HepG2 (cell line): ENCODE results near the gene APOC3. TPM values are rescaled to one million over a fixed set of nuclear protein-coding genes. Genes with fewer than 3 reads are reported as not detected.

Experiments used
- ARID3A ChIP-seq: IDR thresholded peaks from 2 replicates; pipeline ENCODE4 v1.6.1; 2012; ENCODE audit warnings: low read depth, low read length, improper control_type of control experiment
- ASH2L ChIP-seq: fragments of 300-600, 200-600 bp; sonication (generic); IDR thresholded peaks from 2 replicates; pipeline ENCODE4 v1.7.0; 2017; ENCODE audit warnings: low read depth, mild to moderate bottlenecking, moderate library complexity, mixed read lengths, low read length; ENCODE audit not compliant: insufficient read length
- HNF4G ChIP-seq, 2 experiments: sonication (generic) in 1 of 2; formaldehyde crosslinking in 1 of 2; IDR thresholded peaks; 2 replicates each; pipeline versions ENCODE4 v1.4.0 to v1.6.1; 2011 to 2020; ENCODE audit warnings: borderline replicate concordance in 2 of 2, low read depth in 2 of 2, mild to moderate bottlenecking in 2 of 2, low read length in 1 of 2, missing genetic modification reagents in 1 of 2, moderate library complexity in 1 of 2
- NFKBIZ ChIP-seq: IDR thresholded peaks from 2 replicates; pipeline ENCODE4 v1.6.1; 2018; ENCODE audit warnings: missing genetic modification reagents, missing compliant biosample characterization
- RNF2 ChIP-seq: fragments of 450-650 bp; conservative IDR thresholded peaks from 2 replicates; pipeline ENCODE4 v1.6.1; 2016; ENCODE audit warnings: low read depth
- TBL1XR1 ChIP-seq: fragments of 150-350 bp; IDR thresholded peaks from 2 replicates; pipeline ENCODE4 v1.6.1; 2014; ENCODE audit warnings: borderline replicate concordance, low read length; ENCODE audit not compliant: partially characterized antibody
- THYN1 ChIP-seq: sonication (generic); formaldehyde crosslinking; IDR thresholded peaks from 2 replicates; pipeline ENCODE4 v1.8.1; 2023; ENCODE audit warnings: low read depth, mild to moderate bottlenecking, moderate library complexity, missing genetic modification reagents, borderline replicate concordance
- ZBTB14 ChIP-seq: sonication (generic); formaldehyde crosslinking; IDR thresholded peaks from 2 replicates; pipeline ENCODE4 v1.4.0; 2020; ENCODE audit warnings: missing genetic modification reagents
- ZBTB42 ChIP-seq: sonication (generic); formaldehyde crosslinking; IDR thresholded peaks from 2 replicates; pipeline ENCODE4 v1.5.0; 2020; ENCODE audit warnings: mild to moderate bottlenecking, missing genetic modification reagents
- ZFP82 ChIP-seq: sonication (generic); formaldehyde crosslinking; IDR thresholded peaks from 2 replicates; pipeline ENCODE4 v1.5.1; 2020; ENCODE audit warnings: mild to moderate bottlenecking, missing genetic modification reagents, borderline replicate concordance
- ZNF44 ChIP-seq: sonication (generic); formaldehyde crosslinking; IDR thresholded peaks from 2 replicates; pipeline ENCODE4 v1.5.1; 2020; ENCODE audit warnings: mild to moderate bottlenecking, missing genetic modification reagents
- ZNF451 ChIP-seq: sonication (generic); formaldehyde crosslinking; IDR thresholded peaks from 2 replicates; pipeline ENCODE4 v1.5.0; 2020; ENCODE audit warnings: mild to moderate bottlenecking, missing genetic modification reagents
- ZNF556 ChIP-seq: sonication (generic); formaldehyde crosslinking; IDR thresholded peaks from 2 replicates; pipeline ENCODE4 v1.4.0; 2020; ENCODE audit warnings: mild to moderate bottlenecking, missing genetic modification reagents, borderline replicate concordance
- ZNF614 ChIP-seq: IDR thresholded peaks from 2 replicates; pipeline ENCODE4 v1.6.1; 2018; ENCODE audit warnings: missing biosample characterization, missing genetic modification reagents, inconsistent platforms, borderline replicate concordance
- polyA plus RNA-seq, 8 experiments: library from polyadenylated mRNA; depleted of rRNA in 3 of 8; stranded (reverse) in 7 of 8; unstranded in 1 of 8; fragments of >200 nt; fragmentation: Illumina TruSeq in 4 of 8; extraction: Trizol in 4 of 8; gene quantifications; 2 replicates each; pipeline versions ENCODE4 v1.2.1 to v1.2.3, GENCODE V29; 2011 to 2016; ENCODE audit warnings: low read depth in 4 of 8, missing spikeins in 1 of 8, mixed read lengths in 1 of 8; ENCODE audit not compliant: insufficient read depth in 1 of 8
- total RNA-seq, 5 experiments: library from RNA; depleted of rRNA; stranded (reverse); fragments of >200 nt; fragmentation: Illumina TruSeq; extraction: Trizol; gene quantifications; 2 replicates each; pipeline ENCODE4 v1.2.3, GENCODE V29; 2016; ENCODE audit warnings: low read depth in 1 of 5
- TF ChIP-seq, protein P1 (sequence below): sonication (generic); formaldehyde crosslinking; IDR thresholded peaks from 2 replicates; pipeline ENCODE4 v1.4.0; 2020; ENCODE audit warnings: missing genetic modification reagents
- TF ChIP-seq, protein P2 (sequence below): sonication (generic); formaldehyde crosslinking; IDR thresholded peaks from 2 replicates; pipeline ENCODE4 v1.5.1; 2020; ENCODE audit warnings: mild to moderate bottlenecking, missing genetic modification reagents
- TF ChIP-seq, protein P3 (sequence below): sonication (generic); formaldehyde crosslinking; IDR thresholded peaks from 2 replicates; pipeline ENCODE4 v1.8.0; 2023; ENCODE audit warnings: mild to moderate bottlenecking, missing genetic modification reagents
- TF ChIP-seq, protein P4 (sequence below): IDR thresholded peaks from 2 replicates; pipeline ENCODE4 v1.6.1; 2016

Gene APOC3
- total and polyA plus RNA-seq, 2 of the 13 experiments (the other 11 are each of a cell fraction or from before 2014, with no cell fraction given), result 314 to 687 TPM

DNA sequence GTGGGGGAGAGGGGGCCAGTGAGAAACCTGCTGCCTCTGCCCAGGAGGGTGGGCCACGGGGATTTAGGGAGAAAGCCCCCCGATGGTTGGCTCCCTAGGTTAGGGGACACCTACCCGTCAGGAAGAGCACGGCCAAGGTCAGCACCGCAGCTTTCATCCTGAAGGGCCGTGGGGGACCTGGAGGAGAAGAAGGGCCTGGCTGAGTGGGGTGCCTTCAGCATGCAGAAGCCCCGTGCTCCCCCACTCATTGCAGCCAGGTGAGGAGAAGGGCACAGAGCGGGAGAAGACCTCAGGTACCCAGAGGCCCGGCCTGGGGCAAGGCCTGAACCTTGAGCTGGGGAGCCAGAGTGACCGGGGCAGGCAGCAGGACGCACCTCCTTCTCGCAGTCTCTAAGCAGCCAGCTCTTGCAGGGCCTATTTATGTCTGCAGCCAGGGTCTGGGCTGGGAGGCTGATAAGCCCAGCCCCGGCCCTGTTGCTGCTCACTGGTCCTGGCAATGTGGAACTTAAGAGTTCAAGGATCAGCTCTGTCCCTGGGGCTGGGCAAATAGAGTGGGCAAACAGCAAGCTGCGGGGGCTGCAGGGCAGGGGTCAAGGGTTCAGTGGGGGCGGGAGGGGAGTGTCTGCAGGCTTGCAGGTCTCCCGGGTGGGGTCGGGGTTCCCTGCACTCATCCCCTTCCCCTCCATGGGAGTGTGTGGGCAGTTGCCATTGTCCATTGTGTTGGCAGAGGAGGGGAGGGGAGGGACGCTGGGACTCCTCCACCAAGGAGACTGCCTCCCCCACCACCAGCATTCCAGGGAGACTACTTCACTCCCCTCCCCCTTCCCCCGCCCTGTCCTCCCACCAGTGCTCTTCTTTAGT, 7.8 kb downstream of the APOC3 start, which contains the start of gene APOA1 (continued):
- TF ChIP-seq ZNF556 (CRISPR knock-in tag) (no peak; the same call in 1 of the 2 replicates), ARID3A (peak; percentile 60; the same call in 1 of the 2 replicates), ZBTB14 (no peak), ZBTB42 (CRISPR knock-in tag) (0 out of 2 replicates have a peak, but pooled peaks have one; percentile 51), ZNF44 (no peak), ZNF451 (CRISPR knock-in tag) (0 out of 2 replicates have a peak, but pooled peaks have one; percentile 41), ZNF614 (peak; percentile 77), TBL1XR1 (peak; percentile 80), ZFP82 (CRISPR knock-in tag) (no peak), NFKBIZ (CRISPR knock-in tag) (no peak), RNF2 (no peak), HNF4G (IDR thresholded peaks at IDR 0.05; ENCODE audit: borderline replicate concordance, low read depth, low read length) (peak; percentile 95), HNF4G (CRISPR knock-in tag; IDR thresholded peaks at IDR 0.05; ENCODE audit: borderline replicate concordance, low read depth) (peak; percentile 91), THYN1 (peak; percentile 68; the same call in 1 of the 2 replicates), ASH2L (peak; percentile 61)
- TF ChIP-seq, protein P1, sequence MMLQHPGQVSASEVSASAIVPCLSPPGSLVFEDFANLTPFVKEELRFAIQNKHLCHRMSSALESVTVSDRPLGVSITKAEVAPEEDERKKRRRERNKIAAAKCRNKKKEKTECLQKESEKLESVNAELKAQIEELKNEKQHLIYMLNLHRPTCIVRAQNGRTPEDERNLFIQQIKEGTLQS, result peak; percentile 4
- TF ChIP-seq, protein P2, sequence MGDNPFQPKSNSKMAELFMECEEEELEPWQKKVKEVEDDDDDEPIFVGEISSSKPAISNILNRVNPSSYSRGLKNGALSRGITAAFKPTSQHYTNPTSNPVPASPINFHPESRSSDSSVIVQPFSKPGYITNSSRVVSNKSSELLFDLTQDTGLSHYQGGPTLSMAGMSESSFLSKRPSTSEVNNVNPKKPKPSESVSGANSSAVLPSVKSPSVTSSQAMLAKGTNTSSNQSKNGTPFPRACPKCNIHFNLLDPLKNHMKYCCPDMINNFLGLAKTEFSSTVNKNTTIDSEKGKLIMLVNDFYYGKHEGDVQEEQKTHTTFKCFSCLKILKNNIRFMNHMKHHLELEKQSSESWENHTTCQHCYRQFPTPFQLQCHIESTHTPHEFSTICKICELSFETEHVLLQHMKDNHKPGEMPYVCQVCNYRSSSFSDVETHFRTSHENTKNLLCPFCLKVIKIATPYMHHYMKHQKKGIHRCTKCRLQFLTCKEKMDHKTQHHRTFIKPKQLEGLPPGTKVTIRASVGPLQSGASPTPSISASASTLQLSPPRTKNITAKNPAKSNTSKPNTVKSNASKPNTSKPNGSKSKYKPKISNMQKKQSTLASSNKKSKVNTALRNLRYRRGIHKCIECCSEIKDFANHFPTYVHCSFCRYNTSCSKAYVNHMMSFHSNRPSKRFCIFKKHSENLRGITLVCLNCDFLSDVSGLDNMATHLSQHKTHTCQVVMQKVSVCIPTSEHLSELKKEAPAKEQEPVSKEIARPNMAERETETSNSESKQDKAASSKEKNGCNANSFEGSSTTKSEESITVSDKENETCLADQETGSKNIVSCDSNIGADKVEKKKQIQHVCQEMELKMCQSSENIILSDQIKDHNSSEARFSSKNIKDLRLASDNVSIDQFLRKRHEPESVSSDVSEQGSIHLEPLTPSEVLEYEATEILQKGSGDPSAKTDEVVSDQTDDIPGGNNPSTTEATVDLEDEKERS, result peak; percentile 46; the same call in 1 of the 2 replicates
- TF ChIP-seq, protein P3, sequence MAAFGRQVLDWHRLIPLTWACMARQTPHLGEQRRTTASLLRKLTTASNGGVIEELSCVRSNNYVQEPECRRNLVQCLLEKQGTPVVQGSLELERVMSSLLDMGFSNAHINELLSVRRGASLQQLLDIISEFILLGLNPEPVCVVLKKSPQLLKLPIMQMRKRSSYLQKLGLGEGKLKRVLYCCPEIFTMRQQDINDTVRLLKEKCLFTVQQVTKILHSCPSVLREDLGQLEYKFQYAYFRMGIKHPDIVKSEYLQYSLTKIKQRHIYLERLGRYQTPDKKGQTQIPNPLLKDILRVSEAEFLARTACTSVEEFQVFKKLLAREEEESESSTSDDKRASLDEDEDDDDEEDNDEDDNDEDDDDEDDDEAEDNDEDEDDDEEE (CRISPR knock-in tag), result peak; percentile 96
- TF ChIP-seq, protein P4, sequence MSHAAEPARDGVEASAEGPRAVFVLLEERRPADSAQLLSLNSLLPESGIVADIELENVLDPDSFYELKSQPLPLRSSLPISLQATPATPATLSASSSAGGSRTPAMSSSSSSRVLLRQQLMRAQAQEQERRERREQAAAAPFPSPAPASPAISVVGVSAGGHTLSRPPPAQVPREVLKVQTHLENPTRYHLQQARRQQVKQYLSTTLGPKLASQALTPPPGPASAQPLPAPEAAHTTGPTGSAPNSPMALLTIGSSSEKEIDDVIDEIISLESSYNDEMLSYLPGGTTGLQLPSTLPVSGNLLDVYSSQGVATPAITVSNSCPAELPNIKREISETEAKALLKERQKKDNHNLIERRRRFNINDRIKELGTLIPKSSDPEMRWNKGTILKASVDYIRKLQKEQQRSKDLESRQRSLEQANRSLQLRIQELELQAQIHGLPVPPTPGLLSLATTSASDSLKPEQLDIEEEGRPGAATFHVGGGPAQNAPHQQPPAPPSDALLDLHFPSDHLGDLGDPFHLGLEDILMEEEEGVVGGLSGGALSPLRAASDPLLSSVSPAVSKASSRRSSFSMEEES, result peak; percentile 56
